ENCODE data around the gene FAM107B.
"Not testable (repeated sequence)": the region's sequence is repeated elsewhere in the genome, so short reads cannot be mapped to it uniquely, and the experiment has no call there.

Gene FAM107B

GRCh38 chr10:14692344-14693076 lies 82.2 kb downstream of the FAM107B start:
- DNase-seq (ENCODE audit: low spot score): no peak

DNA sequence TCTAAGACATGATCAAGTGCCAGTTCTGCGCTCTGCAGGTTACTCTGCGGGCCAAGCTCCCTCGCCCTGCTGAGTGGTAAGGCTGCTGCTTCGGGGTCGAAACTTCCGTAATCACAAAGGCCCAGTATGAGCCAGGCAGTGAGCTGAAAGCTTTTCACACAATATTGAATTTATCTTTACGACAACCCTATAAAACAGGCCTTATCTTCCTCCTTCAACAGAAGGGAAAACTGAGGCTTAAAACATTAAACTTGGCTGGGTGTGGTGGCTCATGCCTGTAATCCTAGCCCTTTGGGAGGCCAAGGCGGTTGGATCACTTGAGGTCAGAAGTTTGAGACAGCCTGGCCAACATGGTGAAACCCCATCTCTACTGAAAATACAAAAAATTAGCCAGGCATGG lies 83.3 kb downstream of the FAM107B start:
- DNase-seq (ENCODE audit: low spot score): no peak

DNA sequence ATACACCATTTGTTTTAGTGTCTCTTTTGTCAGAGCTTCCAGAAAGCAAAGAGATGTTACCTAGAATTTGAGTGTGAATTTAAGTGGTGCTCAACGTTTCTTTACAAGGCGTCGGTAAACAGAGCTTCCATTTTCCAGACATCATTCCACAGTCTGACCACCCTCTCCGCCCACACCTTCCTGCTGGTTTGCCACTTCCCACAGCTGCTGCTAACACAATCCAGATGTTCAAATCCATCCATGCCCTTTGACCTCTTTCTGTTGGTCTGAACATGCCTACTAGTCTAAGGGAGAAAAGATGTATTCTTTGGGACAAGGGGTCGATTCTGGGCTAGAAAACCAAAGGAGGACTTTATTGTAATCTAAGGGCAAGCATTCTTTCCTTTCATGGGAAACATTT lies 86.1 kb downstream of the FAM107B start:
- DNase-seq (ENCODE audit: low spot score): no peak

DNA sequence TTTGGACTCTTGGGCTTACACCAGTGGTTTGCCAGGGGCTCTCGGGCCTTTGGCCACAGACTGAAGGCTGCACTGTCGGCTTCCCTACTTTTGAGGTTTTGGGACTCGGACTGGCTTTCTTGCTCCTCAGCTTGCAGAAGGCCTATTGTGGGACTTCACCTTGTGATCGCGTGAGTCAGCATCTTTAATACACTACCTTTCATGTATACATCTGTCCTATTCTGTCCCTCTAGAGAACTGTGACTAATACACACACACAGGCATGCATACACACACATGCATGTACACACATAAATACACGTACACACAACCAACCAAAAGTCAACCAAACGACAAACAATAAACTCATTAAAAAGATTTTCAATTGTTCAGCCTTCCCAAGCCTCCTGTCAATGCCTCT lies 86.5 kb downstream of the FAM107B start:
- not testable (repeated sequence) for DNase-seq (ENCODE audit: low spot score)

- DNase-seq (ENCODE audit: low spot score): peak; percentile 30
These were observed 87.4 kb downstream of the FAM107B start for GRCh38 chr10:14687340-14687739.

GRCh38 chr10:14686356-14686755 lies 88.3 kb downstream of the FAM107B start:
- no peak for DNase-seq (ENCODE audit: low spot score)

DNA sequence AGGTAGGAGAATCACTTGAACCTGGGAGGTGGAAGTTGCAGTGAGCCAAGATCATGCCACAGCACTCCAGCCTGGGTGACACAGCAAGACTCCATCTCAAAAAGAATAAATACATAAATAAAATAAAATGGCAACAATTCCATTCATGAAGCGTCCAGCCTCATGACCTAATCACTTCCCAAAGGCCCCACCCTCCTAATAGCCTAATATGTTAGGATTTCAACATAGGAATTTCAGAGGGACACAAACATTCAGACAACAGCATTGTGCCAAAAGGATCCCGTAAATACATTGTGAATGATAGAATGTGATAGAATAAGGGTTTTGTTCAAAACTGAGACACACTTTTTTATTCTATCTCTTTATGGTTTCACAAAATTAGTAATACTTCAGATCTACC lies 90.3 kb downstream of the FAM107B start:
- DNase-seq (ENCODE audit: low spot score): no peak

DNA sequence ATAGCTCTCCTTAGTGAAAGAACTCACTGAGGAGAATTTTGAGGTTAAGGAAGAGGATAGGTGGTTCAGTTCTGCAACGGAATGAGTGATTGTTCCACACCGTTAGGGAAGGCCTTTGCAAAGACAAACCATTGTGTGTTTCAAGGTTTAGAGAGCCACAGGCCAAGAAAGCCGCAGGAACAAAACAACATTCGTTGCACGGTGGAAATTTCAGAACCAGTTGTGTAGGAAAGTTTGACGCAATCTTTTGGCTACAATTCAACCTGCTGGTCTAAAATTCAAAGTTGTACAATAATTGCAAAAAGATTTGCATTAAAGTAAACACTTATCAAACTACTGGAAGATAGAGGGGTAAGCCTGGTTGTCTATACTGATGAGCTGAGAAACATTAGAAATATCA lies 91.4 kb downstream of the FAM107B start:
- DNase-seq (ENCODE audit: low spot score): no peak

- no peak for DNase-seq (ENCODE audit: low spot score)
These were observed 92.9 kb downstream of the FAM107B start for GRCh38 chr10:14681802-14682201.

GRCh38 chr10:14681305-14681704 lies 93.4 kb downstream of the FAM107B start:
- DNase-seq (ENCODE audit: low spot score): no peak

GRCh38 chr10:14678637-14679036 lies 96.1 kb downstream of the FAM107B start:
- DNase-seq (ENCODE audit: low spot score): no peak

DNA sequence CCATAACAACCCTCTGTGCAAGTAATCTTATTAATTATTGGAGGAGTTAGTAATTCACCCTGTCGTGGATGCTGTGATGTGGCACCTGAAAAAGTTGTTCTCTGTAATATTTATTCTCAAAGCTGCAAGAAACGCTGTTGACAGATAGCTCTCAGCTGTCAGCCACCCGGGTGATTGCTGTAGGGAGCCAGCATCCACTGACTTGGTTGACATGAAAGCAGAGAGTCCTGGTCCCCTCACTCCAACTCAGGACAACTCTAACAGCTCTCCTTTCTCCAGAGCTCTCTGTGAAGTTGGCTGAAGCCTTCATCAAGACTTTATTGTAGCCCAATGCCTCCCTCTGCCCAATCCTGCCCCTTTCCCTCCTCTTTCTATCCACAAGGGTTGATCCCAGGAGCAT lies 98.0 kb downstream of the FAM107B start:
- DNase-seq (ENCODE audit: low spot score): no peak

- peak; percentile 51 for DNase-seq (ENCODE audit: low spot score)
These were observed 100.2 kb downstream of the FAM107B start for GRCh38 chr10:14674376-14675050.

GRCh38 chr10:14673189-14673861 lies 101.4 kb downstream of the FAM107B start:
- DNase-seq (ENCODE audit: low spot score): no peak

DNA sequence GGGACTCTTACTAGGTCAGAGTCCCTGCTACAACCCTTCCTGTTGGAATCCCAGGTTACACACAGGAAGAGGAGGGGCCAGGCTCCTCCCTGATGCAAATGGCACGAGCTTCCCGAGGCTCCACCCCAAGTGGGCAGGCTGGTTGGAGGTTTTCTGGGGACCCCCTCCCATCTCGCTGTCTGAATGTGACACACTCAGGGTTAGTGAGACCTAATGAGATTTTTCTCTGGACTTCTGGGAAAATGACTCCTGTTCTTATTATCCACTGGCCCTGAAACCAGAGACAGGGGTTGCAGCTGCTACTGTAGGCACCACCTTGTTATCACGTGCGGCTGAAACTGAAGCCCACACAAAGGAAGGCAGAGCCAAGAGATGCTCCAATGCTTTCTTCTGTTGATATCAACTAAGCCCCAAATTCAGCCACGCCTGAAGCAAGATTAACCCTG lies 103.3 kb downstream of the FAM107B start:
- no peak for DNase-seq (ENCODE audit: low spot score)

DNA sequence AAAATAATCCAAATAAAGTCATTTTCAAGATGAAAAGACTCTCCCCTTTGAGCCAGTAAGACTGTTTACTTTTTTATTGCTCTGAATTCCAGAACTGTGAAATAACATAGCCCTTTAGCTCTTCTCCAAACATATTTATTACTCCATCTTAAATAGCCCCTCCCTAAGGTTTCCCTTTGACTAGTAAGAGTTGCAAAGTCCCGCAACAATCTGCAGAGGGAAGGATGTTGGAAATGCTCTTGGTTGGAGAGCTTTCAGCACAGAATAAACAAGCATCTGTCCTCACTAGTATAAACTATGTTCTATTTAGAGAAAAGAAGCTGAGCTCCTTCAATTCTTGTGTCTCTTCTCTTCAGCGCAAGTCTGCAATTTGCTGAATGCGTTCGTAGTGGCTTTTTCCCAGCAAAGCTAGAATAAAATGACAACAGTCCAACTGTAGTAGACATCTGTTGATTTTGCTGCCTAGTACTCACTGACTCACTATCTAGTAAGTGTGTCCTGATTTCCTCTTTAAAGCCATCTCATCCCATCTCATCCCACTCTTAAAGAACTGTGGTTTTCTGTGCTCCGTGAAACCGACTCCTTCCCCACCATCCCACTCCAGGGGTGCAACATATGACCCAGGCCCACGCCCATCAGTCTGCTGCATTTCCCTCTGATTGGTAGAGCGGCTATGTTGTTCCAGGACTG lies 104.0 kb downstream of the FAM107B start:
- no peak for DNase-seq (ENCODE audit: low spot score)

GRCh38 chr10:14669576-14669975 lies 105.1 kb downstream of the FAM107B start:
- no peak for DNase-seq (ENCODE audit: low spot score)

DNA sequence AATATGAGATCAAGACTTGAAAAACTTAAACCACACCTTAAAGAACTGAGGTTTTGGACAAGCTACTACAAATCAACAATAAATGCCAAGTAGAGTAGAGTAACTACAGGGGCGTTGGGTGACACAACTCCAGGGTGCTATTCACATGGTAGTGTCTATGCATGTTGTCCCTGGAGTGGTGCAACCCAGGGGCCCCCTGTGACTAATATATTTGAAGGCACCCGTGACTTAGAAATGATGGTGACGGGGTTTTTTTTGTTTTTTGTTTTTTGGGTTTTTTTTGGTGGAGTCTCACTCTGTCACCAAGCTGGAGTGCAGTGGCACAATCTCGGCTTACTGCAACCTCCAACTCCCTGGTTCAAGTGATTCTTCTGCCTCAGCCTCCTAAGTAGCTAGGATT lies 106.9 kb downstream of the FAM107B start:
- DNase-seq (ENCODE audit: low spot score): no peak

DNA sequence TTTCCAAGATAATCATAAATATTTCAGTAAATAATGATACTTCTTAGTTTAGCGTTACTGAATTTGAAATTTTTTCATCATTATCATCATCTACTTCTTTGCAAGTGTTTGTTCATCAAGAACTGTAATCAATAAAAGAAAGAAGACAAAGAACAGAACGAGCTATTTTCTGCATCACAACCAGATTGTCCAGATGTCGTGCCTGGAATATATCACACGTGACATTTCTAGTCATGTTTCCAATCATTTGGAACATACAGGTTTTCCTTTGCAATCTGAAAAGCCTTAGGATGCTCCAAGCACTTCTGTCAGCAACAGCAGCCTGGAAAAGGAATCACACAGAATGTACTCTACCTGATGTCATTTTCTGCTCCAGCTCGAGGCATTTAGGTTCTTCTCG lies 107.4 kb downstream of the FAM107B start:
- no peak for DNase-seq (ENCODE audit: low spot score)

- no peak for DNase-seq (ENCODE audit: low spot score)
These were observed 108.5 kb downstream of the FAM107B start for GRCh38 chr10:14665865-14666857.

GRCh38 chr10:14665304-14665703 lies 109.4 kb downstream of the FAM107B start:
- DNase-seq (ENCODE audit: low spot score): no peak

All from HuH-7 (cell line).